Spleen (tissue), 11 donors: Measurements from ENCODE around the gene SYNPO. TPM values are rescaled to one million over a fixed set of nuclear protein-coding genes. Genes with fewer than 3 reads are reported as not detected.

Experiments used
- DNase-seq: peaks from one replicate; pipeline ENCODE4 v3.0.0-alpha.2; 2020
- H3K27ac ChIP-seq, 8 donors: fragments of 200-600 bp; sonication (generic) in 7 of 8; 1 replicate in 4 of 8; 2 replicates in 4 of 8; pipeline versions ENCODE4 v1.5.0 to v1.8.0; 2016 to 2021; ENCODE audit warnings: inconsistent platforms in 4 of 8, mild to moderate bottlenecking in 4 of 8, moderate library complexity in 1 of 8
- H3K27me3 ChIP-seq, 7 donors: fragments of 200-600 bp; sonication (generic) in 6 of 7; replicated peaks in 1 of 7; 1 replicate in 4 of 7; 2 replicates in 3 of 7; pipeline versions ENCODE4 v1.5.0 to v1.8.0; 2016 to 2021; ENCODE audit warnings: inconsistent platforms in 3 of 7, mild to moderate bottlenecking in 1 of 7
- H3K36me3 ChIP-seq, 6 donors: fragments of 200-600 bp; sonication (generic) in 5 of 6; 1 replicate in 4 of 6; 2 replicates in 2 of 6; pipeline versions ENCODE4 v1.5.0 to v1.8.0; 2016 to 2021; ENCODE audit warnings: inconsistent platforms in 2 of 6
- H3K4me1 ChIP-seq, 6 donors: fragments of 200-600 bp; sonication (generic) in 5 of 6; 1 replicate in 3 of 6; 2 replicates in 3 of 6; pipeline versions ENCODE4 v1.5.0 to v1.8.0; 2016 to 2021; ENCODE audit warnings: inconsistent platforms in 3 of 6
- H3K4me3 ChIP-seq, 8 donors: fragments of 200-600 bp; sonication (generic) in 7 of 8; 1 replicate in 4 of 8; 2 replicates in 4 of 8; pipeline versions ENCODE4 v1.5.0 to v1.8.0; 2016 to 2021; ENCODE audit warnings: inconsistent platforms in 4 of 8, mild to moderate bottlenecking in 4 of 8, moderate library complexity in 2 of 8
- H3K9me3 ChIP-seq, 8 donors: fragments of 200-600 bp; sonication (generic) in 7 of 8; 1 replicate in 4 of 8; 2 replicates in 4 of 8; pipeline versions ENCODE4 v1.5.0 to v1.8.0; 2016 to 2021; ENCODE audit warnings: inconsistent platforms in 4 of 8
- POLR2A ChIP-seq, 3 donors: fragments of 450-650 bp; IDR thresholded peaks; one replicate each; pipeline ENCODE4 v1.5.1; 2017; ENCODE audit warnings: antibody characterized with exemption in 3 of 3, mild to moderate bottlenecking in 1 of 3
- POLR2AphosphoS5 ChIP-seq, 3 donors: sonication (generic); formaldehyde crosslinking; IDR thresholded peaks; one replicate each; pipeline ENCODE4 v1.5.1; 2017; ENCODE audit warnings: antibody characterized with exemption in 3 of 3
- WGBS, 5 donors: extraction: QIAGEN DNeasy Blood & Tissue Kit in 3 of 5; methylation state at CpG; one replicate each; pipeline versions ENCODE4 v1.1.5 to v1.1.7; 2013 to 2018; 5-methylcytosine and 5-hydroxymethylcytosine counted together
- intact Hi-C: fragments of 100-400 bp; cut with DNase I; formaldehyde crosslinking; loops from one replicate; pipeline ENCODE4 v1.15.0; 2023; ENCODE audit warnings: low total_unique reads
- polyA plus RNA-seq, 3 donors: library from polyadenylated mRNA; stranded (reverse); fragments of 200-250 nt; gene quantifications; one replicate each; pipeline ENCODE4 v1.2.1, GENCODE V29; 2013
- total RNA-seq, 7 donors: library from RNA; depleted of rRNA in 3 of 7; stranded (reverse); fragments of >200 nt in 3 of 7; fragmentation: NEBNext Ultra II Directional in 4 of 7; extraction: Animal tissue kit (Norgen Biotek cat#: 25700) in 4 of 7; gene quantifications; one replicate each; pipeline versions ENCODE4 v1.1.0 to v1.2.1, GENCODE V29; 2016 to 2021
- TF ChIP-seq, protein P1 (sequence below), 11 experiments: fragments of 200-600 bp in 7 of 11; fragments of 450-650 bp in 4 of 11; sonication (generic) in 4 of 11; IDR thresholded peaks in 8 of 11; conservative IDR thresholded peaks in 3 of 11; 1 replicate in 7 of 11; 2 replicates in 4 of 11; pipeline versions ENCODE4 v1.4.0 to v1.8.0; 2016 to 2021; ENCODE audit warnings: antibody characterized with exemption in 11 of 11, inconsistent platforms in 4 of 11, mild to moderate bottlenecking in 1 of 11
- donor health status: healthy with polysubstance abuse.
- donor health status: DM: no; HTN: no; CAD: no; lungs with moderate emphysema.
- donor health status: DM: no; HTN: no; CAD: no.
- donor health status: Bipolar disorder and iron deficiency.
- donor health status: healthy.
- donor health status: DM: no; HTN: no; CAD: no.
- donor health status: DM: yes; HTN: yes; CAD: no.

SYNPO gene
- total and polyA plus RNA-seq, 10 donors = 6.9 to 133 (median 45.9) TPM

DNA sequence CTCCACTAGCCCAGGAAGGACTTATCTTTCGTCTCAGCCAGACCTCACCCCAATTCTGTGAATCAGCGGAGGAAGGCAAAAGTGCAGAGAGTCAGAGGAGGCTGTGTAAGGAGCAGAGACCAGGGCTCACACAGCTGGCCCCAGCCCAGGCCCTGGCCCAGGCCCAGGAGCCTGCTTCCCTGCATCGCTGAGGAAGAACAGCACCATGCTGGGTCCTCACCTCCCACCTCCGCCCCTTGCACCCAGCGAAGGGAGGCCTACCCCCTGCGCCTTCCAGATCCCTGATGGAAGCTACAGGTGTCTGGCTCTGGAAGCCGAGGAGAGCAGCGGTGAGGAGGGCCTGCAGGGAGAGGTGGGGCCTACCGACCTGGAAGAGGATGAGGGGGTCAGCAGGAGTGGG, 22.3 kb upstream of the SYNPO start:
- peaks cover 0 to 6% (median 0%) of the 10 kb centered on the region in 7 donors for H3K27me3 ChIP-seq
- H3K9me3 ChIP-seq = no peaks in the 10 kb centered on the region
- peak overlapping the region in 6 of 8 donors; percentile 56 to 81 (median 66) for H3K27ac ChIP-seq
- 79 to 88% (median 85%) methylated on average over 8 to 9 of the region's 9 CpGs for WGBS, 5 donors
- H3K4me1 ChIP-seq = peaks cover 29 to 82% (median 64%) of the 10 kb centered on the region in 6 donors
- no peak overlapping the region for H3K4me3 ChIP-seq
- TF ChIP-seq POLR2AphosphoS5 (IDR thresholded peaks at IDR 0.05) (no peak), POLR2A (IDR thresholded peaks at IDR 0.05) (no peak)
- TF ChIP-seq, protein P1, sequence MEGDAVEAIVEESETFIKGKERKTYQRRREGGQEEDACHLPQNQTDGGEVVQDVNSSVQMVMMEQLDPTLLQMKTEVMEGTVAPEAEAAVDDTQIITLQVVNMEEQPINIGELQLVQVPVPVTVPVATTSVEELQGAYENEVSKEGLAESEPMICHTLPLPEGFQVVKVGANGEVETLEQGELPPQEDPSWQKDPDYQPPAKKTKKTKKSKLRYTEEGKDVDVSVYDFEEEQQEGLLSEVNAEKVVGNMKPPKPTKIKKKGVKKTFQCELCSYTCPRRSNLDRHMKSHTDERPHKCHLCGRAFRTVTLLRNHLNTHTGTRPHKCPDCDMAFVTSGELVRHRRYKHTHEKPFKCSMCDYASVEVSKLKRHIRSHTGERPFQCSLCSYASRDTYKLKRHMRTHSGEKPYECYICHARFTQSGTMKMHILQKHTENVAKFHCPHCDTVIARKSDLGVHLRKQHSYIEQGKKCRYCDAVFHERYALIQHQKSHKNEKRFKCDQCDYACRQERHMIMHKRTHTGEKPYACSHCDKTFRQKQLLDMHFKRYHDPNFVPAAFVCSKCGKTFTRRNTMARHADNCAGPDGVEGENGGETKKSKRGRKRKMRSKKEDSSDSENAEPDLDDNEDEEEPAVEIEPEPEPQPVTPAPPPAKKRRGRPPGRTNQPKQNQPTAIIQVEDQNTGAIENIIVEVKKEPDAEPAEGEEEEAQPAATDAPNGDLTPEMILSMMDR (IDR thresholded peaks at IDR 0.05 in 8 of 11, conservative IDR thresholded peaks at IDR 0.05 in 3 of 11) = no peak
- no peak for DNase-seq
- intact Hi-C loops = no loop called here
- H3K36me3 ChIP-seq = no peaks in the 10 kb centered on the region

DNA sequence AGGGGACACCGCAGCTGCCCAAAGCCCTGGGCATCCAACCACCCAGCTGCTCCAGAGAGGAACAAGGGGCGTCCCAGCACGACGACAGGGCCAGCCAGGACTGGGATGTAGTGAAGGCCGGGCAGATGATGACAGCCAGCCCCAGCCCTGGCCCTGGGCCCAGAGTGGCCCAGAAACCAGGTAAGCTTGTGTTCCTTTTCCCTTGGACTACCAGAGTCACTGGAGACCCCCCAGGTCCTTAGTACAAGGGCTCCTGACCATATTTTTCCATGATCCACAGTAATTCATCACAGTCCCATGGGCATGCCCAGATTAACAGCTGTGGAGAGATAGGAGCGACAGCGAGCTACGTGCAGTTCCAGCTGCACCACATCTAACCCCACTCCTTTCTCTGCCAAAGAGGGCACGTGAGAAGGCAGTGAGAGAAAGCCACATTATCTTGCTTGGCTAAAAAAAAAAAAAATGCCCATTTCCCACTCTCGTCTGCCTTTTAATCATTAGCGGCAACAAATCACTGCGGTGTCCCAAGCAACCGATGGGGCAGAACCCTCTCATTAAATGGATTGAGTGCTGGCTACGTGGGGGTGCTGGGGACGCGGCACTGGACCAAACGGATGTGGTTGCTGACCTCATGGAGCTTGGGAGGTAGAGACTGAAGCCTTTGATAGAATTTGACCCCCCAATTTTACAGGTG, 21.7 kb upstream of the SYNPO start:
- H3K9me3 ChIP-seq = no peaks in the 10 kb centered on the region
- WGBS, 5 donors = 63 to 85% (median 78%) methylated on average over 17 of the region's 17 CpGs
- DNase-seq = no peak
- TF ChIP-seq POLR2A (IDR thresholded peaks at IDR 0.05) = no peak
- TF ChIP-seq POLR2AphosphoS5 (IDR thresholded peaks at IDR 0.05) = peak in 1 of 3 donors; percentile 10
- H3K27ac ChIP-seq = peak overlapping the region; percentile 27 to 81 (median 60)
- peaks cover 0 to 6% (median 0%) of the 10 kb centered on the region in 7 donors for H3K27me3 ChIP-seq
- intact Hi-C loops = no loop called here
- H3K36me3 ChIP-seq = no peaks in the 10 kb centered on the region
- H3K4me3 ChIP-seq = no peak overlapping the region
- peaks cover 34 to 82% (median 64%) of the 10 kb centered on the region in 6 donors for H3K4me1 ChIP-seq

DNA sequence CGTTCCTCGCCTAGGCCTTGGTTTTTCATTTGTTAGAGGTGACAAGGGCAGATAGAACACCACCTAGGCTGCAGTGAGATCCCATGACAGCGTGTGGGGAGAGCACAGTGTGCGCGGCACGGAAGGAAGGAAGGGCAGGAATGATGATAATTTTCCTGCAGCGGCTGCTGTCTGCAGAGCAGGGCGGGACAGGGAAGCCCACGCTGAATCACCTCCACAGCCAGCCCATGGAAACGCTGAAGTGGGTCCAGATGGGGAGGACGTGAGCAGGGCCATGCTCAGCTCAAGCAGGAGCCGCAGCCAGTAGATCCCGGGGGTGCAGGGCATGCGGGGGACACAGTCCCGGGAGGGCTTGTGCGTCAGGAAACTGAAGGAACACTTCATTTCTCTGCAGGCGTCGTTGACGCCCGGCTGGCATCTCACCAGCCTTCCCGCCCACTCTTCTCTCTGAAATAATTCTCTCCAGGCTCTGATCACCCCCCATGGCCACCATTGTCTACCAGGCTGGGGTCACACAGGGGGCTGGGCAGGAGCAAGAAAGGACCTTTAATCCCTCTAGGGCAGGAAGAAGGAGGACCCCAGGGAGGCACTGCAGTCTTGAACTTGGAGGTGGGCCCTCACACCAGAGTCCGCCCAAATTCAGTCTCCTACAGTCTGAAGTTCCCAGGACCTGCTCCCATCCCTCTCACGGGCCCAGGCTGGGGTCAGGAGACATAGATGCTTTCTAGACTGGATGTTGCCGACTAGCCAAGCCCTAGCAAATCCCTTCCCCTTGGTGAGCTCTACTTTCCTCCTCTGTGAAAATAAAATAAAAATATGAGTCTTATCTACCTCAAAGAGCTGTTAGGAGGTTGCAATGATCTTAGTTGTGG, 20.9 kb upstream of the SYNPO start:
- TF ChIP-seq POLR2AphosphoS5 (IDR thresholded peaks at IDR 0.05) (peak; percentile 70 to 80 (median 72)), POLR2A (IDR thresholded peaks at IDR 0.05) (no peak)
- TF ChIP-seq, protein P1 (IDR thresholded peaks at IDR 0.05 in 8 of 11, conservative IDR thresholded peaks at IDR 0.05 in 3 of 11) = no peak
- no peak overlapping the region for H3K4me3 ChIP-seq
- WGBS, 5 donors = 60 to 74% (median 71%) methylated on average over 23 to 24 of the region's 24 CpGs
- H3K9me3 ChIP-seq = no peaks in the 10 kb centered on the region
- peak overlapping the region; percentile 32 to 81 (median 60) for H3K27ac ChIP-seq
- peak; percentile 83 for DNase-seq
- intact Hi-C loops = no loop called here
- peaks cover 37 to 81% (median 63%) of the 10 kb centered on the region in 6 donors for H3K4me1 ChIP-seq
- H3K27me3 ChIP-seq = peaks cover 0 to 11% (median 0%) of the 10 kb centered on the region in 7 donors
- H3K36me3 ChIP-seq = no peaks in the 10 kb centered on the region

DNA sequence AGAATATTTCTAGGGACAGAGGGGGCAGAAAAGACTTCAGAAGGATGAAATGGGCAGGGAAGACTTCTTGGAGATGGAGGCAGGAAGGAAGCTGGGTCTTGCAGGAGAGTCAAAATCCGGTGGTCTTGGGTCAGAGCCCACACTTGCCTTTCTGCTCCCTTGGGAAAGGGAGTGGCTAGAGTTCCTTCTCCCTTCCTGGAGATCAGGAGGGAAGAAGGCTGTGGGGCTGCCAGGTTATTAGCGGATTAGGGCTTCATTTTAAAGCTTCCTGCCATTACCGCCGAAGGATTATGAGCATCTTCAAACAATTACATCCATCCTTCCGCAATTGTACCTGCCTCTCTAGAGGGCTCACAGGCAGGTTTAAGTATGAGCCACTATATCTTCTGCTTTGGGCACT, 19.2 kb upstream of the SYNPO start:
- Histone ChIP-seq H3K36me3 (no peaks in the 10 kb centered on the region), H3K9me3 (no peaks in the 10 kb centered on the region), H3K27me3 (peaks cover 0 to 22% (median 0%) of the 10 kb centered on the region in 7 donors), H3K27ac (peak overlapping the region in 1 of 8 donors; percentile 14), H3K4me3 (no peak overlapping the region), H3K4me1 (peaks cover 26 to 80% (median 61%) of the 10 kb centered on the region in 6 donors)
- WGBS, 5 donors = 72 to 81% (median 75%) methylated on average over 5 of the region's 5 CpGs
- DNase-seq = no peak
- TF ChIP-seq, protein P1 (IDR thresholded peaks at IDR 0.05 in 8 of 11, conservative IDR thresholded peaks at IDR 0.05 in 3 of 11) = no peak
- TF ChIP-seq POLR2A (IDR thresholded peaks at IDR 0.05) (no peak), POLR2AphosphoS5 (IDR thresholded peaks at IDR 0.05) (no peak)
- intact Hi-C loops = no loop called here
